GM21717 (cell line): ENCODE results near the gene FBXO45.
"Not testable (repeated sequence)": the region's sequence is repeated elsewhere in the genome, so short reads cannot be mapped to it uniquely, and the experiment has no call there.

ENCODE experiments used
- ATAC-seq: cut with Tn5 transposase; IDR thresholded peaks from one replicate; pipeline ENCODE4 v1.9.1; 2021; ENCODE audit warnings: mild to moderate bottlenecking, moderate library complexity; ENCODE audit not compliant: unreplicated experiment

The FBXO45 gene

DNA sequence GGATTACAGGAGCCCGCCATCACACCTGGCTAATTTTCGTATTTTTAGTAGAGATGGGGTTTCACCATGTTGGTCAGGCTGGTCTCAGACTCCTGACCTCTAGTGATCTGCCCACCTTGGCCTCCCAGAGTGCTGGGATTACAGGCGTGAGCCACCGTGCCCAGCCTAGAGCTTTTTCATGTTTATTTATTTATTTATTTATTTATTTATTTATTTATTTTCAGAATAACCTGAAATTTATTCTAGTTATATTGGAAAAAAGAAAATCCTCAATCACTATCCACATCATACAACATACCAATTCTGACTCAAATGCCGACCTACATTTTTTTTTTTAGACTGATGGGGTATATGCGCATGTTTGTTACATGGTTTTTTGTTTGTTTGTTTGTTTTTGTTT lies 46.8 kb downstream of the FBXO45 start:
- not testable (repeated sequence) for ATAC-seq

DNA sequence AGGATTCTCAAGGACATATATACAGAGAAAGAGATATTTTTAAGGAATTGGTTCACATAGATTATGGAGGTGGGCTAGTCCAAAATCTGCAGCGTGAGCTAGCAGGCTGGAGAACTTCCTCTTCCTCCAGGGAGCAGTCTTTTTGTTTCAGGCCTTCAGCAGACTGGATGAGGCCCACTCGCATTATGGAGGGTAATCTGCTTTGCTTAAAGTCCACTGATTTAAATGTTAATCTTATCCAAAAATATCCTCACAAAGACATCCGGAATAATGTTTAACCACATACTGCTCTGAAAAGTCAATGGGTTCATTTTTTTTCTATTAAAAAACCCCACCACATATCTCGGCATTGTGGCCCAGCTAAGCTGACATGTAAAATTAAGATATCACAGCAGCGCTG lies 48.8 kb downstream of the FBXO45 start:
- no peak for ATAC-seq

DNA sequence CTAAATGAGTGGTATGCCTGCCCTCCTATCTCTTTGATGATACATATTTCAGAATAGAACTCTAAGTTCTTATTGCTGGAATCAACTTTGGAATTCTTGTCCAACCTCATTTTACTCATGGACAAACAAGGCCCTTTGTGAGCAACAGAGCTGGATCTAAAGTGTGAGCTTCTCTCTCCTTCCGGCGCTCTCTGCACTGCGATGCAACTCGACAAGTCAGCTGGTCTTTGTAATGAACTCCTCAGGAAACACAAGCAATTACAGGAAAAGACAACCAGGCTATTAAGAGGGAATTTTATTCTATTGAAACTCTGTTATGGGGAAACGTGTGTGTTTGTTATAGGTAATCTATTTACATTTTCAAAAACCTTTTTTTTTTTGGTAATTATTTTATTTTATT lies 50.8 kb downstream of the FBXO45 start:
- no peak for ATAC-seq

DNA sequence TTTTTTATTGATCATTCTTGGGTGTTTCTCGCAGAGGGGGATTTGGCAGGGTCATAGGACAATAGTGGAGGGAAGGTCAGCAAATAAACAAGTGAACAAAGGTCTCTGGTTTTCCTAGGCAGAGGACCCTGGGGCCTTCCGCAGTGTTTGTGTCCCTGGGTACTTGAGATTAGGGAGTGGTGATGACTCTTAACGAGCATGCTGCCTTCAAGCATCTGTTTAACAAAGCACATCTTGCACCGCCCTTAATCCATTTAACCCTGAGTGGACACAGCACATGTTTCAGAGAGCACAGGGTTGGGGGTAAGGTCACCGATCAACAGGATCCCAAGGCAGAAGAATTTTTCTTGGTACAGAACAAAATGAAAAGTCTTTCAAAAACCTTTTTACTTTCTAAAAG lies 51.2 kb downstream of the FBXO45 start:
- not testable (repeated sequence) for ATAC-seq

DNA sequence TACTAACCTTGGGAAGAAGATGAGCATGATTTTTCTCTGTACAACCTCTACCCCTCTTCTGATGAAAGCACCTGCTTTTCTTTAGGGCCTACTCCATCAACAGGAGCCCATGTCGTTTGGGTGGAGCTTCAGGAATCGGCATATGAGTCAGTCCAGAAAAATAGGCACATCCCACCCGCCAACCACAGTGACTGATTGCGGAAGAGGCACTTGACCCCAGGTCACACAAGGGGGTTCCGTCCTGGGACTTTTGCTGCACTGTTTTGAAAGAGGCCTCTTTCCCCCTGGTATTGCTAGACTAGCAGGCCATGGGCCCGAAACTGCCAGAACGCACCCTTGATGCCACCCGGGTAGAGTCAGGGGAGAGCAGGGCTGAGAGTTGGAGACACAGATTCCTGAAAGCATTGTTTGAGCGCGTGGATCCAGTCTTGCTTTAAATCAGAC lies 51.7 kb downstream of the FBXO45 start:
- ATAC-seq = no peak

DNA sequence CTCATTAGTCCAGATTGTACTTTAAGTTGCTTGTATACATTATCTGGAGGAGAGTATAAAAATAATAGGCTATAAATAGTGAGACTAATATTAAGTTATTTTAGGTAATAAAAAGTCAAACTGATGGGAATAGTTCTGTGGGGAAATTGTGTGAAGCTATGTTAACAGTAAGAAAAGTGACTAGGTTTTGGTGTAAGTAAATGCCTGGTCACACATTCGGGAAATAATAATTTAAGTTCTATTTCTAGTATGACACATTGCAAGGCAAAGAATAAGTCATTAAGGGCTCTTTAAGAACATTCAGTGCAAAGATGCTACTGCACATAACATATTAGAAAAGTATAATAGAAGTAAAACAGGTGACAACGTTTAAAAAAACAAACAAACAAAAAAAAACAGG lies 52.2 kb downstream of the FBXO45 start:
- no peak for ATAC-seq

DNA sequence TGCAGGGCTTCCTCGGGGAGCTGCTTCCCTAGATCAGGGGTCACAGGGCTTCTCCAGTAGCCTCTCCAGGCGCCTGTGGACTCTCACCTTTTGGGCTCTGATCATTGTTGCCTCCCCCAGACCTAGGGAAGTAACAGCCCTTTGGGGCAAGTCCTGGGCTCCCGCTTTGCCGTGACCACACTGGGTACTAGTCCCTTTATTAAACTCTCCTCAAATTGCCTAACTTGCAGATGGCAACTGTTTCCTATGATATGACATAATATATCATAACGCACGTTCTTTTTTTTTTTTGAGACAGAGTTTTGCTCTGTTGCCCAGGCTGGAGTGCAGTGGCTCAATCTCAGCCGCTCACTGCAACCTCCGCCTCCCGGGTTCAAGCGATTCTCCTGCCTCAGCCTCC lies 53.2 kb downstream of the FBXO45 start:
- no peak for ATAC-seq

DNA sequence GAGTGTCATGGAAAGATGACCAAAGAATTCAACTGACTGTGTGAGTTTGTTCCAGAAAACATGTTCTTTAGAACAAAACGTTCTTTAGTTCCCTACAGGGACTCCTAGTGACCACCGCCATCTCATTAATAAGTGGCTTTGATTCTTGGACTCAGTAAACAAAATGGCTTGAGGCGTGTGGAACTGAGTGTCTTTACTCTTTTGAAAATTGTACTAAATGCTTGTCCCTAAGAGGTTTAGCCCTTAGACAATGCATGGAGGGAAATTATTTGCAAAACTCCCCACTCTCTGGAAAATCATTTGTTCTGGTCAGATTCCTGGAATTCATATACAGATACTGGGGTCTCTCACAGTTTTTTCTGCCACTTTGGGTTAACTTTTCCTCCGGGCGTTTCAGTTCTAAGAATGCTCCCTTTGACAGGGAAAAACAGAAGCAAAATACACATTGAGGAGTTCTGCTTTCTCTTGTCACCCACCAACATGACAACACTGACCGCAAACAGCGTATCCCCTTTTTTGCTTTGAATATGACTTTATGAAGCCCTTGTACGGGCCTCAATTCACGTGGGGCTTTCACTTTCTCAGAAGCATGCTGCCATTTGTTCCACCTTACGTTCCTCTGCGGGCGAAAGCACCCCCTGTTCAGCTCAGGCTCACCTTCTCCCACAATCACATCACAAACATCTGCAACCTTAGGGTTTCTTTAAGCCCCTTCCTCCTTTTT lies 55.8 kb downstream of the FBXO45 start:
- no peak for ATAC-seq

DNA sequence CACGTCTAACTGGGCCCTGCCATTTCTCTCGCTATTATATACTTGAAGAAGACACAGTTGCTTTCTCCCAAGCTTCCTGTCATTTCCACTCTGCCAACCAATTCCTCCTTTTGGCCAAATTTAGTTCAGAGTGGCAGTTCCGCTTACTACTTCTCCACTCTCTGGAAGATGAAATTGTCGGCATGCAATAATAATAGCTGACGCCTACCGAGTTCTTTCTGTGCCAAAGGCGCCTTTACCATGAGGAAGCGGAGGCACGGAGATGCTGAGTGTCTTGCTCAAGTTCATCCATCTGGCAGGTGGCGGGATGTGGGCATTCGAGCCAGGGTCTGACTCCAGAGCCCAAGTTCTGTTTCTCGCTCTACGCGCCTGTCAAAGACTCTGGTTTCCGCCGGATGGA lies 56.4 kb downstream of the FBXO45 start:
- no peak for ATAC-seq

DNA sequence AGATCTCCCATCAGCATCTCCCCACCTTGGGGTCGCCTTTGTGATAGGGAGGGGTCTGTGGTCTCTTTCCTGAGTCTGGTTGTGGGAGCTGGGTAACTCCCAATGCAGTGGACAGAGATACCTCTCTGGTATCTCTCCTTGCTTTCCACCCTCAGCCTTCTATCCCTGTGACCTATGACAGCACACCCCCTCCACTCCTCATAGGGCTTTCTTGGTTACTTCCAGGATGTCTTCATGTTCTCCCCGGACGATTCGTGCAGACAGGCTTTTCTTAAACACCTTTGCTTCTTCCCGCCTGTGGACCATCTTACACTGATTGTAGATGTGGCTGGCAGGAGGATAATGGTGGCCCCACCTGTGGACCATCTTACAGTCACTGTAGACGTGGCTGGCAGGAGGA lies 56.9 kb downstream of the FBXO45 start:
- ATAC-seq = no peak

DNA sequence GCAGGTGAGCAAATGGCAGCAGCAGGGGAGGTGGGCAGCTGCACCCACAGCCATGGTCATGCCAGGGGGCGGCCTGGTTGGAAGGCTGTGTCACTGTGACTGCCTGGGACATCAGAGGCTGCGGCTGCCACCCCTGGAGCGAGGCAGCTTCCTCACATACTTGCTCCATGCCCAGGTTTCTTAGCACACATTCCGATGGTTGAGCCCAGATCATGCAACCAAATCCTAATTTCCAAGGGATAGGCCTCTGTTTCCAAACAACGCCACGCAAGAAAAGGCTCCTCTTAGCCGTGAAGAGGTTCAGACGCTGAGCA lies 59.4 kb downstream of the FBXO45 start:
- ATAC-seq = no peak

DNA sequence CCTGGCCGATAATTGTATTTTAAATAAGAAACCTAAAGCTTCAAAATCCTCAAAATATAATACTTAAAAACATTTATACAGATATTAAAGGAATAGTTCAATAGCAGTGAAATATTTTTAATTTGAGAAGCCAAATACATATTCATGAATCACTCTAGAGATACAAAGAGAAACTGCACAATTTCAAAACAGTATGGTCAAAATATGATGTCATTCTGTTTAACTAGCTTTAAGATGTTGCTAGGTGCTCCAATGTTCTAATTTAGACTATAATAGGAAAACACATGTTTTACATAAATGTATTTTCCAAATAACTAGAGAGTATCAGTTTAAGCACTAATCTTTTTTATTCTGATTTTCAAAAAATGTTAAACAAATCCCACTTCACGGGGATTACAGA lies 60.8 kb downstream of the FBXO45 start:
- ATAC-seq = no peak

DNA sequence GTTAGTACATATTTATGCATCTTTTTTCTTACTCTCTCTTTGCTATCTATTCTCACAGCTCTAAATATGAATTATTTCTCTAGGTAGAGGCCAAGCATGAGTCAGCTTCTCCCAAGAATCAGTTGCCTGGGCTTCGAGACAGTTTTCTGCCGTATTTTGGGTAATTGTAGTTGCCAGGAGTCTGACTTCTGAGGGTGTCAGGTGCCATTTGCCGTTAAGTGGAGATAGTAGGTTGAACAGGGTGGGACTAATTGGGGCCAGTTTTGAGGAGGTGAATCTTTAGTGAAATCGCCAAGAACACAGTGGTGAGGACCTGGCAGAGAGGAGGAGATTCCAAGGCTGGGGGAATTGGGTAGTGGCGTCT lies 63.2 kb downstream of the FBXO45 start:
- ATAC-seq = no peak

DNA sequence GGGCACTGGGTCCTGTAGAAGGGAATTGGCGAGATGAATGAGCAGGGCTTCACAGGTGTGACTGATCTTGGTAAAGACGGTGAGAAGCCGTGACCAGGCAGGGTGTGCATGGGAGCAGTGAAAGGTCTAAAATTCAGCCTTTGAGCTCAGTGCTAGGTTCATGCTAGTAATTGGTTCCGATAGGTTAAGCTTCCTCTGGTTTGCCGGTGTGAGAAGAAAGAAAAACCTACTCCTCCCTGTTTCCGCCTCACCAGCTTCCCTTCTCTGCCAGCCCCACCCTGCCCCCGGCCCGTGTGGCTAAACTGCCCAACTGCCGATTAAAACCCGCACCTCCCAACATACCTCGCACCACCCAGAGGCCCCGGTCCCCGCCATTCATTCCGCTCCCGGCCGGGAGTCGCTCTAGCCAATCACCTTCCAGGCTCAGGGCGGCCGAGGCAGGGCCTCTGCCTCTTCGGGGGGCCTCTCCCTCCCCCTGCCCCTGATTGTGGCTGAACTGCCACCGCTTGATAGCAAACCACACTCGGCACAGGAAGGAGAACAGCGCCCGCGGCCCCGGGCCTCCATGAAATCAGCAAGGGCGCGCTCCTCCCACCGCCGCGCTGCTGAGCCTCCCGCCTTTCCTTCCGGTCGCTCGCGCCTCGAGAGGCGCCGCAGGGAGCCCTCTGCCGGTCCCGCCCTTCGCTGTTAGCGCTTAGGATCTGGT lies 63.7 kb downstream of the FBXO45 start:
- ATAC-seq = peak; percentile 56

DNA sequence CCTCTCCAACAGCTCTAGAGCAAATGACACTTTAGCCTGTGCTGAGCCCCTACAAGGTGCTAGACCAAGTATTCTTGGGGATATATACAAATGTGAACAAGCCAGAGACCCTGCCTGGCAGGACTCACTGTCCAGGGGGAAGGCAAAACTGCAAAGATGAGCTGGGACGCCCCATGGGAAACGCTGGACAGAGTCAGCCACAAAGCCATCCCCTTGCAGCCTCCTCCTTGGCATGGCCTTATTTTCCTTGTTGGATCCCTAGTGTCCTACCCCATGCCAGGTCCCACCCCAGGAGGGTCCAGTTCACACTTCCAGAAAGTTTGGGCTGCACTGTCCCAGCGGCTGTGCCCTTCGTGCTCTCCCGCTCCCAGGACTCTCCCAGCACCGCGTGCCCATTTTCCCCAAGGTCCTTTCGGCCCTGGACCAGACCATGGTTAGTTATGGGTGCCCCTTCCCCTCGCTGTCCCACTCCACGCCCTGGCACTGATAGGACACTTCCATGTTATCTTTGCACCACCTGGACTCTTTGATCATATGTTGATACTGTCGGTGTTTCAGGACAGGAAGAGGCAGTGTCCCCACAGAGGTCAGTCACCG lies 65.2 kb downstream of the FBXO45 start:
- ATAC-seq = no peak

DNA sequence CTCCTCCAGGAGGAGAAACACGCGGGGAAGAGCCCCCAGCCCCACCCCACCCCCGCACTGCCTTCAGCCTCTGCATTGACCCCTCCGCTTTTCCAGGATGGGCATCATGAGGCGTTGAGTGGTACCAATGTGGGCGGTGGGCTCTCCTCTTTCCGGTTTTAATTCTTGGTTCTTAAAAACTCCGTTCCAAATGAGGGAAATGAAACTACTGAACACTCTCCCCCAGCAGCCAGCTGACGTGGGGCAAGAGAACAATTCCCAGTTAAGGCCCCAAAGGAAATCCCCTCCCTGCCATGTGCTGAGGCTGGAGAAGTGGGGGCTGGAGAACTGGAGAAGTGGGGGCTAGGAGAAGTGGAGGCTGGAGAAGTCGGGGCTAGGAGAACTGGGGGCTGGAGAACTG lies 65.8 kb downstream of the FBXO45 start:
- no peak for ATAC-seq

DNA sequence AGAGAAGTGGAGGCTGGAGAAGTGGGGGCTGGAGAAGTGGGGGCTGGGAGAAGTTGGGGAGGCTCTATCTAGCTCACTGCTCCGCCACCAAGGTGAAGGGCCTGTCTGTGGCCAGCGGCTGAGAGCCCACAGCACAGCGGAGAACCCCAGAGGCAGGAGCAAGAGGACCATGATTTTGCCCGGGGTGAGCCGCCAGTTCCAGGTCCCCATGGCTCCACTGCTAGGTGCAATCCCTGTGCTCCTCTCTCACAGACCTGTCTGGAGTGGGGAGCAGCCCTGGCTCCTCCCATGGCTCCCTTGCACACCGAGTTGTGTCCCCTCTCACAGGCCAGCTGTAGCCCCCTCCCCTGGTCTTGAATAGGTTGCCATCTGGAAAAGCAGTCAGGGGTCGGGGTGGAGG lies 66.4 kb downstream of the FBXO45 start:
- ATAC-seq = no peak

DNA sequence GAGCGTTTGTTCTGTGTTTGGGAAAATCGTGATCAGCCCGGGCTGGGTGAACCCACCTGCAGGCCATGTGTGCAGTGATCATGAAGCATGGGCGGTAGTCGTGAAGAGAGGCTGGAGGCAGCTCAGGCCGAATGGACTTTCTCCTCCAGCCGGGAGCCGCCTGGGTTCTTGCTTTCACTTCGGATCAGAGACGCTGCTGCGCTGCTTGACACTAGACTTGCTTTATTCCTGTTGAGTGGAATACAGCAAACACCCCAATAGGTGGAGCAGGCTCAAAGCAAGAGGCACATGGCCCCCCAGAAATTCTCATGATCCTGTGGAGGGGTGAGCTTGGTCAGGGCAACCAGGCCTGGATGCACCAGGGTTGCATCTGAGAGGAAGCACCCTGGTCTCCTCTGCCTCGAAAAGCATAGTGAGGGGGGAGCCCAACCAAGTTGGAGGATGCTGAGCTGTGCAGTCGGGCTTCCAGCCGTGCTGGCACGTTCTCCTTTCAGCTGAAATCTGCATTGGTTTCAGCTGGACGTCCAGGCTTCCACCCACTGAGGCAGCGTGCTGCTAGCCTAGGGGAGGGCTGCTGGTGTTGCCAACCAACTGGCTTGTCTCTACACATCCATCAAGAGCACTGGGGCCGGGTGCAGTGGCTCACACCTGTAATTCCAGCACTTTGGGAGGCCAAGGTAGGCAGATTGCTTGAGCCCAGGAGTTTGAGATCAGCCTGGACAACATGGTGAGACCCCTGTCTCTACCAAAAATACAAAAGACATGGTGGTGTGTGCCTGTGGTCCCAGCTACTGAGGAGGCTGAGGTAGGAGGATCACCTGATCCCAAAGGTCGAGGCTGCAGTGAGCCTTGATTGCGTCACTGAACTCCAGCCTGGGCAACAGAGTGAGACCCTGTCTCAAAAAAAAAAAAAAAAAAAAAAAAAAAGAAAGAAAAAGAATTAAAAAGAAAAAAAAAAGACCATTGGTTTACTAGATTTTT lies 68.2 kb downstream of the FBXO45 start:
- ATAC-seq = no peak

DNA sequence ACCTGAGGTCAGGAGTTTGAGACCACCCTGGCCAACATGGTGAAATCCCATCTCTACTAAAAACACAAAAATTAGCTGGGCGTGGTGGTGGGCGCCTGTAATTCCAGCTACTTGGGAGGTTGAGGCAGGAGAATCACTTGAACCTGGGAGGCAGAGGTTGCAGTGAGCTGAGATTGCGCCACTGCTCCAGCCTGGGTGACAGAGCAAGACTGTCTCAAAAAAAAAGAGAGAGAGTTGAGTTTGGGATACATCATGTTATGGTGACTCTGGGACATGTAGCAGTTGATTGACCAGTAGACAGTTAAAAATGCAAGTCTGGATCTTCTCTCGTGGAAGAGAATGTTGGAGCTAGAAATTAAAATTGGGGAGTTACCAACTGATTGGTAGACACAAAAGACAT lies 69.5 kb downstream of the FBXO45 start:
- ATAC-seq = not testable (repeated sequence)
